ENCODE data around the gene RNF187.

RNF187 gene

DNA sequence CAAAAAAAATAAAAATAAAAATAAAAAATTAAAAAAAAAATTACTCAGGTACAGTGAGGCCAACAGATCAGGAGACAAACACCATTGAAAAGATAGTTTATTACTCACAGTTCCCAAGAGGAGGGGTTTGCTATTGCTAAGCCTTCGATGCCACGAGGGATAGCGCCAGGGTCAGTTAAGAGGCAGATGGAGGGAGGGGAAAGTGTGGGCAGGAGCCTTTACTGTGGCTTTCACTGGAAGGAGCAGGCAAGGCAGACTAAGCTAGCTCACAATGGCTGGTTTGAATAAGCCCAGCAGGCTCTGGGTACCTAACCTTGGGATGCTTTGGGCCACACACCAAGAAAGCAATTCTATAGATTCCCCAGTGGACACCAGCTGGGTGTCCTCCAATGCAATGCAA, 12.7 kb upstream of the RNF187 start:
- no peak for TF ChIP-seq CTCF (IDR thresholded peaks at IDR 0.05; ENCODE audit: low read depth, low read length)
- Histone ChIP-seq H3K4me3 (ENCODE audit: low read depth, low read length) (no peak overlapping the region), H3K27me3 (ENCODE audit: insufficient read depth, low read depth, severe bottlenecking) (no peaks in the 10 kb centered on the region), H3K27ac (no peak overlapping the region), H3K9me3 (ENCODE audit: severe bottlenecking) (no peaks in the 10 kb centered on the region), H3K36me3 (no peaks in the 10 kb centered on the region)
- no peak for DNase-seq

- TF ChIP-seq CTCF (IDR thresholded peaks at IDR 0.05; ENCODE audit: low read depth, low read length), result no peak
- Histone ChIP-seq H3K27me3 (ENCODE audit: insufficient read depth, low read depth, severe bottlenecking) (no peaks in the 10 kb centered on the region), H3K27ac (no peak overlapping the region)
These were observed 11.4 kb upstream of the RNF187 start for GRCh38 chr1:228475812-228476211.

DNA sequence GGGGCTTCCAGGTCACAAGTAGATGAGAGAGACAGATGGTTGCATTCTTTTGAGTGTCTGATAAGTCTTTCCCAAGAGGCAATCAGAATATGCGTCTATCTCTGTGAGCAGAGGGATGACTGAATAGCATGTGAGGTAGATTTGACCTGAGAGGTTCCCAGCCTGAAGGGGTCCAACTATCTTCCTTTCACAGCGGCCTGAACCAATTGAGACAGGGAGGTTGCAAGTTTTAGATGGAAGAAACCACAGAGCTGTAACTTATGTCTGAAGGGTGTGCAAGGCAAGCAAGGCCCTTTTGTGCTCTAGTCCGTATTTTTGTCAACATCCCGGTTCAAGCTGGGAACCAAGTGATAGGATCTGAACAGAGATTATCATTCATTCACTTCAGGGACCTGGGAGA, 9.9 kb upstream of the RNF187 start:
- no peak for DNase-seq
- Histone ChIP-seq H3K36me3 (no peaks in the 10 kb centered on the region), H3K27ac (no peak overlapping the region), H3K4me3 (ENCODE audit: low read depth, low read length) (no peak overlapping the region), H3K27me3 (ENCODE audit: insufficient read depth, low read depth, severe bottlenecking) (no peaks in the 10 kb centered on the region), H3K9me3 (ENCODE audit: severe bottlenecking) (no peaks in the 10 kb centered on the region)
- TF ChIP-seq CTCF (IDR thresholded peaks at IDR 0.05; ENCODE audit: low read depth, low read length), result no peak

More at GRCh38 chr1:228475812-228476211, 11.4 kb upstream of the RNF187 start:
- no peaks in the 10 kb centered on the region for H3K36me3 ChIP-seq
- no peak for DNase-seq
- H3K9me3 ChIP-seq (ENCODE audit: severe bottlenecking), result no peaks in the 10 kb centered on the region
- no peak overlapping the region for H3K4me3 ChIP-seq (ENCODE audit: low read depth, low read length)

DNA sequence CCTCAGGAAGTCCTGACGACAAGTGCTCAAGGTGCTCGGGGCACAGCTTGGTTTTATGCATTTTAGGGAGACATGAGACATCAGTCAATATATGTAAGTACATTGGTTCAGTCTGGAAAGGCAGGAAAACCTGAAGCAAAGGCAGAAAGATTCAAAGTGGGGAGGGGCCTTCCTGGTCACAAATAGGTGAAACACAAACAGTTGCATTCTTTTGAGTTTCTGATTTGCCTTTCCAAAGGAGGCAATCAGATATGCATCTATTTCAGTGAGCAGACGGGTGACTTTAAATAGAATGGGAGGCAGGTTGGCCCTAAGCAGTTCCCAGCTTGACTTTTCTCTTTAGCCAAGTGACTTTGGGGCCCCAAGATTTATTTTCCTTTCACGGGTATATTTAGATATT, 8.9 kb upstream of the RNF187 start:
- H3K27me3 ChIP-seq (ENCODE audit: insufficient read depth, low read depth, severe bottlenecking), result no peaks in the 10 kb centered on the region
- no peak for DNase-seq
- H3K9me3 ChIP-seq (ENCODE audit: severe bottlenecking), result no peaks in the 10 kb centered on the region
- H3K36me3 ChIP-seq, result no peaks in the 10 kb centered on the region
- H3K27ac ChIP-seq, result no peak overlapping the region
- no peak for TF ChIP-seq CTCF (IDR thresholded peaks at IDR 0.05; ENCODE audit: low read depth, low read length)
- no peak overlapping the region for H3K4me3 ChIP-seq (ENCODE audit: low read depth, low read length)

DNA sequence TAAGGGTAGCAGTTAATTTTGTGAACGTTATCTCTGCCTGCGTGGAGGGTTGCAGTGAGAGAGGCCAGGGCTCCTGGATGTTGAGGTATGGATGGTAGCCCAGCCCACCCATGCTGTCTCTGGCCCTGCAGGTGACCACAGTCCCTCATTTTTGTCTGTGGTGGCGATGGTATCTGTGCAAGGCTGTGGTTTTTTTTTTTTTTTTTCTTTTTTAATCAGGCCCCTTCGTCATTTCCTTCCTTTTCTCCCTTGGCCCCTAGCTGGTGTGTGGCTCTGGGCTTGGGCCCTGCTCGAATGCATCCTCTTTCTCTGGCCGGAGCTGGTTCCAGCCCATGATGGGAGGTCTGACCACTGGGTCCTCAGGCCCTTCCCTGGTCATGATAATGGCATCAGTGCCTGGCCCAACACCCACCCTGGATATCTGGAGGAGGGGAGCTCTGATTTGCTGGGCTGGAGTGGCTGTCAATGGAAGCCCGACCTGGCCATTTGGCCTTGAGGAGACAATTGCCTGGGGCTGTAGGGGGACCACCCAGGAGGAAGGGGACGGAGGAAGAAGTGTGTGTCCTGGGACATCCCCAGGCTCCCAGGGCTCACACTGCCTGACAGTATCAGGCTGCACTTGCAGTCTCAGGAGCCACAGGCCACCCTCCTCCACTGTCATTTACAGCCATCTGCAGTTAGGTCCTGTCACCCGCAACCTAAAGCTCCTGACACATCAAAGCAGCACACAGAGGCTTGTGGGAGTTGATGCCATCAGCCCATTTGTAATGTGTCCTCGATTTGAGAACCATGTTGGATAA, 8.1 kb upstream of the RNF187 start:
- TF ChIP-seq CTCF (IDR thresholded peaks at IDR 0.05; ENCODE audit: low read depth, low read length), result no peak
- H3K4me3 ChIP-seq (ENCODE audit: low read depth, low read length), result no peak overlapping the region

GRCh38 chr1:228483789-228484188, 3.4 kb upstream of the RNF187 start:
- no peak for TF ChIP-seq CTCF (IDR thresholded peaks at IDR 0.05; ENCODE audit: low read depth, low read length)
- no peaks in the 10 kb centered on the region for H3K36me3 ChIP-seq
- H3K4me3 ChIP-seq (ENCODE audit: low read depth, low read length), result no peak overlapping the region
- H3K9me3 ChIP-seq (ENCODE audit: severe bottlenecking), result no peaks in the 10 kb centered on the region
- no peak overlapping the region for H3K27ac ChIP-seq
- DNase-seq, result no peak
- H3K27me3 ChIP-seq (ENCODE audit: insufficient read depth, low read depth, severe bottlenecking), result no peaks in the 10 kb centered on the region

More for the DNA sequence above, 8.1 kb upstream of the RNF187 start:
- no peaks in the 10 kb centered on the region for H3K36me3 ChIP-seq
- no peak for DNase-seq
- H3K27ac ChIP-seq, result no peak overlapping the region
- no peaks in the 10 kb centered on the region for H3K9me3 ChIP-seq (ENCODE audit: severe bottlenecking)
- no peaks in the 10 kb centered on the region for H3K27me3 ChIP-seq (ENCODE audit: insufficient read depth, low read depth, severe bottlenecking)

All from WERI-Rb-1 (cell line).